GM18511 (cell line): ENCODE measurements around the gene KLHL26.

Source experiments
- ATAC-seq: cut with Tn5 transposase; IDR thresholded peaks from one replicate; pipeline ENCODE4 v1.9.1; 2021; ENCODE audit warnings: mild to moderate bottlenecking, moderate library complexity; ENCODE audit not compliant: unreplicated experiment

The KLHL26 gene

GRCh38 chr19:18601875-18602274 lies 35.0 kb upstream of the KLHL26 start:
- no peak for ATAC-seq

GRCh38 chr19:18603255-18603957 lies 33.4 kb upstream of the KLHL26 start:
- no peak for ATAC-seq

- no peak for ATAC-seq
Observed at GRCh38 chr19:18603958-18604819, 32.6 kb upstream of the KLHL26 start.

GRCh38 chr19:18604820-18605159 lies 32.0 kb upstream of the KLHL26 start:
- ATAC-seq: no peak

- ATAC-seq: no peak
Observed at GRCh38 chr19:18605196-18605545, 31.7 kb upstream of the KLHL26 start.

GRCh38 chr19:18605546-18606280 lies 31.1 kb upstream of the KLHL26 start:
- no peak for ATAC-seq

GRCh38 chr19:18606281-18607225 lies 30.3 kb upstream of the KLHL26 start, which contains the start of gene CRLF1:
TSS of gene CRLF1 (minus strand) at chr19:18606799. CDS start at chr19:18606656, 143 bp downstream.
- no peak for ATAC-seq

GRCh38 chr19:18607226-18608101 lies 29.4 kb upstream of the KLHL26 start:
- no peak for ATAC-seq

- ATAC-seq: no peak
Observed at GRCh38 chr19:18608102-18608804, 28.6 kb upstream of the KLHL26 start.

GRCh38 chr19:18608805-18609716 lies 27.8 kb upstream of the KLHL26 start:
- no peak for ATAC-seq

- ATAC-seq: no peak
Observed at GRCh38 chr19:18609717-18610051, 27.1 kb upstream of the KLHL26 start.

GRCh38 chr19:18610245-18610555 lies 26.6 kb upstream of the KLHL26 start:
- no peak for ATAC-seq

- no peak for ATAC-seq
Observed at GRCh38 chr19:18610556-18611326, 26.1 kb upstream of the KLHL26 start.

- ATAC-seq: no peak
Observed at GRCh38 chr19:18611327-18612050, 25.3 kb upstream of the KLHL26 start.

GRCh38 chr19:18612051-18612771 lies 24.6 kb upstream of the KLHL26 start:
- no peak for ATAC-seq
